ENCODE measurements around the gene SYNE1.

DNA sequence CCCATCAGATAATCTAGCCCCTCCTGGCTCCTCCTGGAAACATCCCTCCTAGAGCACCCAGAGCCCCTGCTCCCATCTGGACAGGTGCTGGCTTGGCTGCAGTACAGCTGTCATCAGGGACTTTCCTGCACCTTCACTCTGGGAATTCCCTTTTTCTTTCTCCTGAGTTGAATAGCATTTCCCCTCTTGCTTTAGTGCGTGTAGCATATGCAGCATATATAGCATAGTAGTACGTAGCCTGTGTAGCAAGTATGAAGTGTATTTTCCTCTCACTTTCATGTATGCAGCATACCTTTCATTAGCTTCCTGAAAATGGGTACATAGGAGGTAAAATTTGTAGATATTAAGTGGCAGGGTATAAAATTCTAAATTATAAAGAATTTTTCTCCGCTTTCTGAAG is 476.8 kb downstream of the SYNE1 start:
- TF ChIP-seq, protein P1, sequence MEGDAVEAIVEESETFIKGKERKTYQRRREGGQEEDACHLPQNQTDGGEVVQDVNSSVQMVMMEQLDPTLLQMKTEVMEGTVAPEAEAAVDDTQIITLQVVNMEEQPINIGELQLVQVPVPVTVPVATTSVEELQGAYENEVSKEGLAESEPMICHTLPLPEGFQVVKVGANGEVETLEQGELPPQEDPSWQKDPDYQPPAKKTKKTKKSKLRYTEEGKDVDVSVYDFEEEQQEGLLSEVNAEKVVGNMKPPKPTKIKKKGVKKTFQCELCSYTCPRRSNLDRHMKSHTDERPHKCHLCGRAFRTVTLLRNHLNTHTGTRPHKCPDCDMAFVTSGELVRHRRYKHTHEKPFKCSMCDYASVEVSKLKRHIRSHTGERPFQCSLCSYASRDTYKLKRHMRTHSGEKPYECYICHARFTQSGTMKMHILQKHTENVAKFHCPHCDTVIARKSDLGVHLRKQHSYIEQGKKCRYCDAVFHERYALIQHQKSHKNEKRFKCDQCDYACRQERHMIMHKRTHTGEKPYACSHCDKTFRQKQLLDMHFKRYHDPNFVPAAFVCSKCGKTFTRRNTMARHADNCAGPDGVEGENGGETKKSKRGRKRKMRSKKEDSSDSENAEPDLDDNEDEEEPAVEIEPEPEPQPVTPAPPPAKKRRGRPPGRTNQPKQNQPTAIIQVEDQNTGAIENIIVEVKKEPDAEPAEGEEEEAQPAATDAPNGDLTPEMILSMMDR (IDR thresholded peaks at IDR 0.05; ENCODE audit: insufficient read depth, low read length) = no peak
- TF ChIP-seq POLR2AphosphoS5 (IDR thresholded peaks at IDR 0.05; ENCODE audit: low read depth) = no peak
- TF ChIP-seq, protein P2, sequence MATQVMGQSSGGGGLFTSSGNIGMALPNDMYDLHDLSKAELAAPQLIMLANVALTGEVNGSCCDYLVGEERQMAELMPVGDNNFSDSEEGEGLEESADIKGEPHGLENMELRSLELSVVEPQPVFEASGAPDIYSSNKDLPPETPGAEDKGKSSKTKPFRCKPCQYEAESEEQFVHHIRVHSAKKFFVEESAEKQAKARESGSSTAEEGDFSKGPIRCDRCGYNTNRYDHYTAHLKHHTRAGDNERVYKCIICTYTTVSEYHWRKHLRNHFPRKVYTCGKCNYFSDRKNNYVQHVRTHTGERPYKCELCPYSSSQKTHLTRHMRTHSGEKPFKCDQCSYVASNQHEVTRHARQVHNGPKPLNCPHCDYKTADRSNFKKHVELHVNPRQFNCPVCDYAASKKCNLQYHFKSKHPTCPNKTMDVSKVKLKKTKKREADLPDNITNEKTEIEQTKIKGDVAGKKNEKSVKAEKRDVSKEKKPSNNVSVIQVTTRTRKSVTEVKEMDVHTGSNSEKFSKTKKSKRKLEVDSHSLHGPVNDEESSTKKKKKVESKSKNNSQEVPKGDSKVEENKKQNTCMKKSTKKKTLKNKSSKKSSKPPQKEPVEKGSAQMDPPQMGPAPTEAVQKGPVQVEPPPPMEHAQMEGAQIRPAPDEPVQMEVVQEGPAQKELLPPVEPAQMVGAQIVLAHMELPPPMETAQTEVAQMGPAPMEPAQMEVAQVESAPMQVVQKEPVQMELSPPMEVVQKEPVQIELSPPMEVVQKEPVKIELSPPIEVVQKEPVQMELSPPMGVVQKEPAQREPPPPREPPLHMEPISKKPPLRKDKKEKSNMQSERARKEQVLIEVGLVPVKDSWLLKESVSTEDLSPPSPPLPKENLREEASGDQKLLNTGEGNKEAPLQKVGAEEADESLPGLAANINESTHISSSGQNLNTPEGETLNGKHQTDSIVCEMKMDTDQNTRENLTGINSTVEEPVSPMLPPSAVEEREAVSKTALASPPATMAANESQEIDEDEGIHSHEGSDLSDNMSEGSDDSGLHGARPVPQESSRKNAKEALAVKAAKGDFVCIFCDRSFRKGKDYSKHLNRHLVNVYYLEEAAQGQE (IDR thresholded peaks at IDR 0.05; ENCODE audit: insufficient replicate concordance, low read depth) = no peak
- no peak for TF ChIP-seq SPI1 (IDR thresholded peaks at IDR 0.05; ENCODE audit: borderline replicate concordance, low read depth)
- no peak for TF ChIP-seq GABPA (IDR thresholded peaks at IDR 0.05; ENCODE audit: low read depth)

All from HL-60 (cell line).